ENCODE results near the gene PLCL2.
A peak's percentile ranks its signal among the peaks of the same experiment; 100 is the strongest.

Gene PLCL2

GRCh38 chr3:17030438-17030837 lies 145.7 kb downstream of the PLCL2 start:
- TF ChIP-seq CTCF (IDR thresholded peaks at IDR 0.05; ENCODE audit: low read length, missing control alignments) = no peak
- no peak overlapping the region for H3K4me3 ChIP-seq (replicated peaks; ENCODE audit: low read depth, low read length)
- DNase-seq (ENCODE audit: low read depth) = no peak

- no peak for DNase-seq (ENCODE audit: low read depth)
- no peak overlapping the region for H3K4me3 ChIP-seq (replicated peaks; ENCODE audit: low read depth, low read length)
- TF ChIP-seq CTCF (IDR thresholded peaks at IDR 0.05; ENCODE audit: low read length, missing control alignments) = no peak
Observed at GRCh38 chr3:17030956-17031652, 146.3 kb downstream of the PLCL2 start.

GRCh38 chr3:17032407-17033034 lies 147.8 kb downstream of the PLCL2 start:
- TF ChIP-seq CTCF (IDR thresholded peaks at IDR 0.05; ENCODE audit: low read length, missing control alignments) = peak; percentile 88
- DNase-seq (ENCODE audit: low read depth) = peak; percentile 63
- H3K4me3 ChIP-seq (replicated peaks; ENCODE audit: low read depth, low read length) = no peak overlapping the region

- TF ChIP-seq CTCF (IDR thresholded peaks at IDR 0.05; ENCODE audit: low read length, missing control alignments) = no peak
- peak; percentile 27 for DNase-seq (ENCODE audit: low read depth)
- no peak overlapping the region for H3K4me3 ChIP-seq (replicated peaks; ENCODE audit: low read depth, low read length)
Observed at GRCh38 chr3:17033516-17034168, 148.9 kb downstream of the PLCL2 start.

- no peak overlapping the region for H3K4me3 ChIP-seq (replicated peaks; ENCODE audit: low read depth, low read length)
- no peak for TF ChIP-seq CTCF (IDR thresholded peaks at IDR 0.05; ENCODE audit: low read length, missing control alignments)
- no peak for DNase-seq (ENCODE audit: low read depth)
Observed at GRCh38 chr3:17035033-17035432, 150.3 kb downstream of the PLCL2 start.

GRCh38 chr3:17035966-17036365 lies 151.2 kb downstream of the PLCL2 start:
- H3K4me3 ChIP-seq (replicated peaks; ENCODE audit: low read depth, low read length) = no peak overlapping the region
- no peak for TF ChIP-seq CTCF (IDR thresholded peaks at IDR 0.05; ENCODE audit: low read length, missing control alignments)
- DNase-seq (ENCODE audit: low read depth) = no peak
